GM19395 (cell line): ENCODE data around the gene RASGRP2.

Source experiments
- ATAC-seq: cut with Tn5 transposase; IDR thresholded peaks from one replicate; pipeline ENCODE4 v1.9.1; 2021; ENCODE audit warnings: mild to moderate bottlenecking, moderate library complexity; ENCODE audit not compliant: unreplicated experiment

Gene RASGRP2

GRCh38 chr11:64742087-64742888 lies 1.7 kb downstream of the RASGRP2 start:
- ATAC-seq = no peak

GRCh38 chr11:64741375-64742086 lies 2.4 kb downstream of the RASGRP2 start:
- no peak for ATAC-seq

GRCh38 chr11:64739871-64740270 lies 4.1 kb downstream of the RASGRP2 start:
- ATAC-seq = no peak

- no peak for ATAC-seq
Measured at GRCh38 chr11:64736654-64737053, 7.3 kb downstream of the RASGRP2 start.

GRCh38 chr11:64735725-64736259 lies 8.2 kb downstream of the RASGRP2 start:
- ATAC-seq = no peak

GRCh38 chr11:64734811-64735724 lies 8.9 kb downstream of the RASGRP2 start:
- ATAC-seq = no peak

- ATAC-seq = no peak
Measured at GRCh38 chr11:64731601-64732000, 12.3 kb downstream of the RASGRP2 start.

GRCh38 chr11:64729851-64730382 lies 14.0 kb downstream of the RASGRP2 start:
- ATAC-seq = no peak

GRCh38 chr11:64728757-64729365 lies 15.1 kb downstream of the RASGRP2 start:
- no peak for ATAC-seq

GRCh38 chr11:64726867-64727530 lies 16.9 kb downstream of the RASGRP2 start:
- no peak for ATAC-seq

- ATAC-seq = no peak
Measured at GRCh38 chr11:64726211-64726641, 17.7 kb downstream of the RASGRP2 start.

GRCh38 chr11:64724863-64725532 lies 18.9 kb downstream of the RASGRP2 start:
- no peak for ATAC-seq

GRCh38 chr11:64723907-64724862 lies 19.8 kb downstream of the RASGRP2 start:
- ATAC-seq = no peak

- ATAC-seq = peak; percentile 68
Measured at GRCh38 chr11:64723117-64723906, 20.6 kb downstream of the RASGRP2 start, which contains the start of gene NRXN2. Gene NRXN2 (minus strand): TSS chr11:64723197. CDS start chr11:64713699, 9,498 bp downstream.

- no peak for ATAC-seq
Measured at GRCh38 chr11:64722141-64723065, 21.5 kb downstream of the RASGRP2 start.

GRCh38 chr11:64721359-64721699 lies 22.6 kb downstream of the RASGRP2 start:
- ATAC-seq = no peak
